ENCODE results near the gene PMM2. TPM values are rescaled to one million over a fixed set of nuclear protein-coding genes. Genes with fewer than 3 reads are reported as not detected.

PMM2 gene
- total RNA-seq, 2 donors from 2014 or later: 22.9 to 59.3 TPM

- no peak for DNase-seq (ENCODE audit: low spot score)
- H3K36me3 ChIP-seq: peaks cover 70% of the 10 kb centered on the region
- no peaks in the 10 kb centered on the region for H3K9me3 ChIP-seq
These were observed 96.5 kb downstream of the PMM2 start for GRCh38 chr16:8893976-8894690.

GRCh38 chr16:8894736-8895334 lies 97.2 kb downstream of the PMM2 start:
- Histone ChIP-seq H3K27me3 (replicated peaks; ENCODE audit: insufficient read depth) (no peaks in the 10 kb centered on the region), H3K36me3 (peaks cover 77% of the 10 kb centered on the region)

More at GRCh38 chr16:8893976-8894690, 96.5 kb downstream of the PMM2 start:
- no peaks in the 10 kb centered on the region for H3K27me3 ChIP-seq (replicated peaks; ENCODE audit: insufficient read depth)
- ATAC-seq (ENCODE audit: insufficient number of reproducible peaks, low FRiP score, low read depth): no peak
- no peak overlapping the region for H3K4me3 ChIP-seq
- H3K27ac ChIP-seq: no peak overlapping the region
- peaks cover 0 to 7% of the 10 kb centered on the region in 2 donors for H3K4me1 ChIP-seq (ENCODE audit: control insufficient read depth in 1 of 2, low read depth in 2 of 2)
- no peak for TF ChIP-seq CTCF (IDR thresholded peaks at IDR 0.05)

GRCh38 chr16:8898660-8899318 lies 101.2 kb downstream of the PMM2 start:
- no peaks in the 10 kb centered on the region for H3K9me3 ChIP-seq
- peaks cover 89% of the 10 kb centered on the region for H3K36me3 ChIP-seq
- H3K4me1 ChIP-seq (ENCODE audit: control insufficient read depth in 1 of 2, low read depth in 2 of 2): no peaks in the 10 kb centered on the region
- no peaks in the 10 kb centered on the region for H3K27me3 ChIP-seq (replicated peaks; ENCODE audit: insufficient read depth)
- no peak for TF ChIP-seq CTCF (IDR thresholded peaks at IDR 0.05)
- H3K27ac ChIP-seq: no peak overlapping the region
- no peak overlapping the region for H3K4me3 ChIP-seq
- ATAC-seq (ENCODE audit: insufficient number of reproducible peaks, low FRiP score, low read depth) (no peak), DNase-seq (ENCODE audit: low spot score) (no peak)

More at GRCh38 chr16:8894736-8895334, 97.2 kb downstream of the PMM2 start:
- Histone ChIP-seq H3K4me3 (no peak overlapping the region), H3K4me1 (ENCODE audit: control insufficient read depth in 1 of 2, low read depth in 2 of 2) (peaks cover 0 to 7% of the 10 kb centered on the region in 2 donors), H3K9me3 (no peaks in the 10 kb centered on the region), H3K27ac (no peak overlapping the region)
- ATAC-seq (ENCODE audit: insufficient number of reproducible peaks, low FRiP score, low read depth) (no peak), DNase-seq (ENCODE audit: low spot score) (no peak)
- no peak for TF ChIP-seq CTCF (IDR thresholded peaks at IDR 0.05)

Other genes starting within 250 kb of the PMM2 start
- not detected for gene TMEM114, start 207.3 kb upstream of the PMM2 start, total RNA-seq
- 10 to 100 TPM; 19.6 to 34.6 TPM for gene METTL22, start 176.1 kb upstream of the PMM2 start, total RNA-seq
- 1 to 10 TPM; 9.3 to 9.8 TPM for gene ABAT, start 123.2 kb upstream of the PMM2 start, total RNA-seq
- gene TMEM186, start 200 bp upstream of the PMM2 start, total RNA-seq: 1 to 10 TPM; 1.8 to 3.2 TPM
- 100 to 1,000 TPM in 1 of 2 donors, 10 to 100 TPM in 1; 62.7 to 100 TPM for gene CARHSP1, start 71.2 kb downstream of the PMM2 start, total RNA-seq
- not detected for gene LITAFD, start 84.5 kb downstream of the PMM2 start, total RNA-seq
- gene USP7, start 166.1 kb downstream of the PMM2 start, total RNA-seq: 10 to 100 TPM; 61.2 to 93.8 TPM

All from thoracic aorta (tissue), 2 donors.